ENCODE measurements around the gene WDFY4. TPM values are rescaled to one million over a fixed set of nuclear protein-coding genes. Genes with fewer than 3 reads are reported as not detected.

Gene WDFY4
- polyA plus RNA-seq, 1 donor from 2014 or later: not detected

DNA sequence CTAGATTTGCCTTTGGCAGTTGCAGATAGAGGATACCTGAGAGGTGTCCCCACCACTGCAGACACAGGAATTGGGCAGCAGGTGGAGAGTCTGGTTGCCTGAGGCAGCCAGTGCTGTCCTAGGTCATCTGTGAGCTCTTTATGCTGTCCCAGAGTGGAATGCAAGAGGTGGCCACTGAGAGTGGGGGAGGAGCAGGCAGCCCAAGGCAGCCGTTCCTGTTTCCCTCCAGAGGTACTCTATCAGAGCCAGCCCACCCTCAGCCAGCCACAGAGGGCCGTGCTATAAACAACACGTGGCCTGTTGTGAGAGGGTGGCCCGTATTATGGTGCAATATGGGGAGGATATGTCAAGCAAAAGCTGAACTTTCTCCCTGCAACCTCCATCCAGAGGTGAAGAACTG lies 246.5 kb downstream of the WDFY4 start:
- Histone ChIP-seq H3F3A (ENCODE audit: insufficient read depth, low read length, poor library complexity, severe bottlenecking) (no peaks in the 10 kb centered on the region), H3K9me2 (ENCODE audit: insufficient read depth, low read length) (no peaks in the 10 kb centered on the region), H3K36me3 (ENCODE audit: insufficient read depth, low read length) (no peaks in the 10 kb centered on the region), H3K9ac (ENCODE audit: low read length) (no peak overlapping the region), H3K79me2 (replicated peaks; ENCODE audit: insufficient read depth, low read length) (no peaks in the 10 kb centered on the region), H3K4me3 (ENCODE audit: low read length) (no peak overlapping the region), H3K9me3 (ENCODE audit: low read length) (no peaks in the 10 kb centered on the region), H3K27ac (ENCODE audit: low read length) (no peak overlapping the region), H3K4me2 (ENCODE audit: low read length) (no peak overlapping the region), H4K20me1 (ENCODE audit: insufficient read depth) (no peaks in the 10 kb centered on the region), H2AFZ (ENCODE audit: low read depth, low read length) (no peak overlapping the region), H3K27me3 (ENCODE audit: insufficient read depth, low read depth, low read length) (no peaks in the 10 kb centered on the region)
- TF ChIP-seq REST (IDR thresholded peaks at IDR 0.05; ENCODE audit: borderline replicate concordance) (no peak), MXI1 (conservative IDR thresholded peaks at IDR 0.05; ENCODE audit: poor library complexity, severe bottlenecking) (no peak), SMC3 (conservative IDR thresholded peaks at IDR 0.05; ENCODE audit: poor library complexity) (no peak), TAF1 (IDR thresholded peaks at IDR 0.05; ENCODE audit: low read depth) (no peak), RAD21 (conservative IDR thresholded peaks at IDR 0.05) (no peak), POLR2AphosphoS5 (IDR thresholded peaks at IDR 0.05) (no peak), EZH2 (IDR thresholded peaks at IDR 0.05; ENCODE audit: borderline replicate concordance, insufficient read depth, low read length, poor library complexity, severe bottlenecking) (no peak), EP300 (conservative IDR thresholded peaks at IDR 0.05; ENCODE audit: poor library complexity, severe bottlenecking) (no peak)
- TF ChIP-seq, protein P1, sequence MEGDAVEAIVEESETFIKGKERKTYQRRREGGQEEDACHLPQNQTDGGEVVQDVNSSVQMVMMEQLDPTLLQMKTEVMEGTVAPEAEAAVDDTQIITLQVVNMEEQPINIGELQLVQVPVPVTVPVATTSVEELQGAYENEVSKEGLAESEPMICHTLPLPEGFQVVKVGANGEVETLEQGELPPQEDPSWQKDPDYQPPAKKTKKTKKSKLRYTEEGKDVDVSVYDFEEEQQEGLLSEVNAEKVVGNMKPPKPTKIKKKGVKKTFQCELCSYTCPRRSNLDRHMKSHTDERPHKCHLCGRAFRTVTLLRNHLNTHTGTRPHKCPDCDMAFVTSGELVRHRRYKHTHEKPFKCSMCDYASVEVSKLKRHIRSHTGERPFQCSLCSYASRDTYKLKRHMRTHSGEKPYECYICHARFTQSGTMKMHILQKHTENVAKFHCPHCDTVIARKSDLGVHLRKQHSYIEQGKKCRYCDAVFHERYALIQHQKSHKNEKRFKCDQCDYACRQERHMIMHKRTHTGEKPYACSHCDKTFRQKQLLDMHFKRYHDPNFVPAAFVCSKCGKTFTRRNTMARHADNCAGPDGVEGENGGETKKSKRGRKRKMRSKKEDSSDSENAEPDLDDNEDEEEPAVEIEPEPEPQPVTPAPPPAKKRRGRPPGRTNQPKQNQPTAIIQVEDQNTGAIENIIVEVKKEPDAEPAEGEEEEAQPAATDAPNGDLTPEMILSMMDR (IDR thresholded peaks at IDR 0.05; ENCODE audit: poor library complexity, severe bottlenecking): no peak

DNA sequence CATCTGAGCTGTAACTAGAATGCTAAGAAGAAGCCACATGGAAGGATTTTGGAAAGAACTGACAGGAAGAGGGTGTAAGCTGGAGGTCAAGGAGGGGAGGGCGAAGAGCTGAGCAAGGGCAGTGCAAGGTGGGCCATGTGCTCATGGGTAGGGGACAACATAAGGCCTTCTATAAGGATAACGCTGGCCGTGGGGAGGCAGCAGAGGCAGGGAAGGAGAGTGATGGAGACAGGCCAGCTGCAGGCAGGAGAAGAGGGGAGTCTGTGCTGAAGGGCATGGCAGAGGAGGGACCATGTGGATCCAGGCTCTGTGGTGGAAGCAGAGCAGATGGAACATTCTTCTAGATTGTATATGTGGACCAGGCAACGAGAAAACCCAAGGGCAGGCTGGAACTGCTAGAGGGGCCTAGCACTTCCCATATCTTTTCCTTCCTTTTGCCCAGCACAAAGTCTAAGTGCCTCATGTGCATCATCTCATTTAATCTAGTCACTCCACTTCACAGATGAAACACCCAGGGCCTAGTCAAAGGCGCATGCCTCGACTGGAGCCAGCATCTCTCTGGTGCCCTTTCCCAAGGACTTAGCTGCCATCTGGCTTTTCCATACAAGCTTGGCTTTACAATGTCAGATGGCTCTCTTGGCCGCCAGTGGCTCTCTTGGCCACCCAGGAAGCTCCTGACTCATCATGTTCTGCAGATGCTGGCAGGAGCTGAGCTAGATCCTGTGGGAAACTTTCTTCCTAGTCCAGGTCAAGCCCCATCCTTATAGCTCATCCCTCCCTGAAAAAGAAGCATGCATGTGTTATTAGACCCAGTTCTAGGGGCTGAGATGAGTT lies 248.4 kb downstream of the WDFY4 start:
- Histone ChIP-seq H4K20me1 (ENCODE audit: insufficient read depth) (no peaks in the 10 kb centered on the region), H3K36me3 (ENCODE audit: insufficient read depth, low read length) (no peaks in the 10 kb centered on the region), H3K27me3 (ENCODE audit: insufficient read depth, low read depth, low read length) (no peaks in the 10 kb centered on the region), H2AFZ (ENCODE audit: low read depth, low read length) (no peak overlapping the region), H3K9me2 (ENCODE audit: insufficient read depth, low read length) (no peaks in the 10 kb centered on the region), H3F3A (ENCODE audit: insufficient read depth, low read length, poor library complexity, severe bottlenecking) (no peaks in the 10 kb centered on the region), H3K4me3 (ENCODE audit: low read length) (no peak overlapping the region), H3K9me3 (ENCODE audit: low read length) (no peaks in the 10 kb centered on the region), H3K27ac (ENCODE audit: low read length) (no peak overlapping the region), H3K9ac (ENCODE audit: low read length) (no peak overlapping the region), H3K79me2 (replicated peaks; ENCODE audit: insufficient read depth, low read length) (no peaks in the 10 kb centered on the region), H3K4me2 (ENCODE audit: low read length) (no peak overlapping the region)
- no peak for TF ChIP-seq REST (IDR thresholded peaks at IDR 0.05; ENCODE audit: borderline replicate concordance)
- no peak for TF ChIP-seq RAD21 (conservative IDR thresholded peaks at IDR 0.05)
- no peak for TF ChIP-seq EP300 (conservative IDR thresholded peaks at IDR 0.05; ENCODE audit: poor library complexity, severe bottlenecking)
- no peak for TF ChIP-seq SMC3 (conservative IDR thresholded peaks at IDR 0.05; ENCODE audit: poor library complexity)
